Measurements from ENCODE around the gene FMN1.

GRCh38 chr15:33093222-33093621 is 101.3 kb downstream of the FMN1 start:
- TF ChIP-seq, protein P1, sequence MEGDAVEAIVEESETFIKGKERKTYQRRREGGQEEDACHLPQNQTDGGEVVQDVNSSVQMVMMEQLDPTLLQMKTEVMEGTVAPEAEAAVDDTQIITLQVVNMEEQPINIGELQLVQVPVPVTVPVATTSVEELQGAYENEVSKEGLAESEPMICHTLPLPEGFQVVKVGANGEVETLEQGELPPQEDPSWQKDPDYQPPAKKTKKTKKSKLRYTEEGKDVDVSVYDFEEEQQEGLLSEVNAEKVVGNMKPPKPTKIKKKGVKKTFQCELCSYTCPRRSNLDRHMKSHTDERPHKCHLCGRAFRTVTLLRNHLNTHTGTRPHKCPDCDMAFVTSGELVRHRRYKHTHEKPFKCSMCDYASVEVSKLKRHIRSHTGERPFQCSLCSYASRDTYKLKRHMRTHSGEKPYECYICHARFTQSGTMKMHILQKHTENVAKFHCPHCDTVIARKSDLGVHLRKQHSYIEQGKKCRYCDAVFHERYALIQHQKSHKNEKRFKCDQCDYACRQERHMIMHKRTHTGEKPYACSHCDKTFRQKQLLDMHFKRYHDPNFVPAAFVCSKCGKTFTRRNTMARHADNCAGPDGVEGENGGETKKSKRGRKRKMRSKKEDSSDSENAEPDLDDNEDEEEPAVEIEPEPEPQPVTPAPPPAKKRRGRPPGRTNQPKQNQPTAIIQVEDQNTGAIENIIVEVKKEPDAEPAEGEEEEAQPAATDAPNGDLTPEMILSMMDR (IDR thresholded peaks at IDR 0.05 in 2 of 3, conservative IDR thresholded peaks at IDR 0.05 in 1 of 3; ENCODE audit: control insufficient read depth in 2 of 3, extremely low read depth in 1 of 3, insufficient read depth in 1 of 3, low read depth in 3 of 3, low read length in 3 of 3) = no peak
- TF ChIP-seq, protein P2, sequence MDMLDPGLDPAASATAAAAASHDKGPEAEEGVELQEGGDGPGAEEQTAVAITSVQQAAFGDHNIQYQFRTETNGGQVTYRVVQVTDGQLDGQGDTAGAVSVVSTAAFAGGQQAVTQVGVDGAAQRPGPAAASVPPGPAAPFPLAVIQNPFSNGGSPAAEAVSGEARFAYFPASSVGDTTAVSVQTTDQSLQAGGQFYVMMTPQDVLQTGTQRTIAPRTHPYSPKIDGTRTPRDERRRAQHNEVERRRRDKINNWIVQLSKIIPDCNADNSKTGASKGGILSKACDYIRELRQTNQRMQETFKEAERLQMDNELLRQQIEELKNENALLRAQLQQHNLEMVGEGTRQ (IDR thresholded peaks at IDR 0.05; ENCODE audit: borderline replicate concordance, low read depth, low read length) = no peak
- TF ChIP-seq BCL11A (IDR thresholded peaks at IDR 0.05; ENCODE audit: low read depth, low read length) (no peak), ATF3 (IDR thresholded peaks at IDR 0.05; ENCODE audit: borderline replicate concordance, extremely low read depth, low read depth, low read length) (no peak), SP1 (IDR thresholded peaks at IDR 0.05; ENCODE audit: low read depth, low read length) (no peak), RAD21 (IDR thresholded peaks at IDR 0.05; ENCODE audit: insufficient read depth, low read depth, low read length) (no peak), CHD4 (IDR thresholded peaks at IDR 0.05) (no peak), ELK1 (IDR thresholded peaks at IDR 0.05; ENCODE audit: low read depth, low read length) (no peak), CEBPB (IDR thresholded peaks at IDR 0.05; ENCODE audit: borderline replicate concordance in 1 of 2, low read depth in 2 of 2, low read length in 2 of 2) (no peak), MAX (IDR thresholded peaks at IDR 0.05; ENCODE audit: low read depth, low read length) (no peak), EZH2 (IDR thresholded peaks at IDR 0.05; ENCODE audit: borderline replicate concordance, control insufficient read depth, low read depth, low read length) (no peak), KDM1A (IDR thresholded peaks at IDR 0.05; ENCODE audit: borderline replicate concordance) (no peak), TAF1 (IDR thresholded peaks at IDR 0.05; ENCODE audit: borderline replicate concordance, low read depth, low read length) (no peak), STAT1 (conservative IDR thresholded peaks at IDR 0.05) (no peak)

All from GM12878 (cell line).